Measurements from ENCODE around the gene RPUSD1. TPM values are rescaled to one million over a fixed set of nuclear protein-coding genes. Genes with fewer than 3 reads are reported as not detected.

Gene RPUSD1
- total RNA-seq, 4 donors from 2014 or later = 13.4 to 25.8 (median 22.1) TPM

- no peak overlapping the region for H3K27ac ChIP-seq
- no peaks in the 10 kb centered on the region for H3K9me3 ChIP-seq
- WGBS, 2 donors (ENCODE audit: low coverage in 1 of 2) = no CpG with 5 or more reads among the region's 13 CpGs
- H3K27me3 ChIP-seq = peaks cover 52% of the 10 kb centered on the region
- H3K36me3 ChIP-seq = no peaks in the 10 kb centered on the region
- TF ChIP-seq EP300 (IDR thresholded peaks at IDR 0.05) (no peak), CTCF (IDR thresholded peaks at IDR 0.05) (no peak), POLR2A (IDR thresholded peaks at IDR 0.05) (no peak), POLR2AphosphoS5 (IDR thresholded peaks at IDR 0.05) (no peak)
- ATAC-seq = no peak
- H3K4me3 ChIP-seq = no peak overlapping the region
- no peaks in the 10 kb centered on the region for H3K4me1 ChIP-seq
These were observed 17.8 kb downstream of the RPUSD1 start for GRCh38 chr16:770411-770810.

- H3K4me1 ChIP-seq = no peaks in the 10 kb centered on the region
- H3K36me3 ChIP-seq = no peaks in the 10 kb centered on the region
- no peak for TF ChIP-seq CTCF (IDR thresholded peaks at IDR 0.05)
- TF ChIP-seq EP300 (IDR thresholded peaks at IDR 0.05) = no peak
- no peak for TF ChIP-seq POLR2A (IDR thresholded peaks at IDR 0.05)
- TF ChIP-seq POLR2AphosphoS5 (IDR thresholded peaks at IDR 0.05) = no peak
- no peak overlapping the region for H3K27ac ChIP-seq
- WGBS, 2 donors (ENCODE audit: low coverage in 1 of 2) = no CpG with 5 or more reads among the region's 19 CpGs
- no peak overlapping the region for H3K4me3 ChIP-seq
- no peaks in the 10 kb centered on the region for H3K9me3 ChIP-seq
- H3K27me3 ChIP-seq = peaks cover 52% of the 10 kb centered on the region
- no peak for ATAC-seq
These were observed 18.2 kb downstream of the RPUSD1 start for GRCh38 chr16:769934-770333.

- Histone ChIP-seq H3K27me3 (peaks cover 52% of the 10 kb centered on the region), H3K36me3 (no peaks in the 10 kb centered on the region), H3K4me3 (no peak overlapping the region), H3K27ac (no peak overlapping the region), H3K9me3 (no peaks in the 10 kb centered on the region), H3K4me1 (no peaks in the 10 kb centered on the region)
- no peak for ATAC-seq
- no peak for TF ChIP-seq POLR2A (IDR thresholded peaks at IDR 0.05)
- WGBS, 2 donors (ENCODE audit: low coverage in 1 of 2) = no CpG with 5 or more reads among the region's 20 CpGs
These were observed 18.9 kb downstream of the RPUSD1 start for GRCh38 chr16:769184-769784.

GRCh38 chr16:768428-768827 lies 19.8 kb downstream of the RPUSD1 start:
- no peak for ATAC-seq
- peaks cover 55% of the 10 kb centered on the region for H3K27me3 ChIP-seq
- H3K36me3 ChIP-seq = no peaks in the 10 kb centered on the region
- no CpG with 5 or more reads among the region's 21 CpGs for WGBS, 2 donors (ENCODE audit: low coverage in 1 of 2)
- no peaks in the 10 kb centered on the region for H3K9me3 ChIP-seq
- TF ChIP-seq POLR2AphosphoS5 (IDR thresholded peaks at IDR 0.05) = no peak
- no peak for TF ChIP-seq EP300 (IDR thresholded peaks at IDR 0.05)
- TF ChIP-seq POLR2A (IDR thresholded peaks at IDR 0.05) = no peak
- no peak for TF ChIP-seq CTCF (IDR thresholded peaks at IDR 0.05)
- no peak overlapping the region for H3K4me3 ChIP-seq
- H3K4me1 ChIP-seq = no peaks in the 10 kb centered on the region
- H3K27ac ChIP-seq = no peak overlapping the region

GRCh38 chr16:767743-768235 lies 20.4 kb downstream of the RPUSD1 start:
- no peaks in the 10 kb centered on the region for H3K36me3 ChIP-seq
- H3K9me3 ChIP-seq = no peaks in the 10 kb centered on the region
- H3K4me1 ChIP-seq = no peaks in the 10 kb centered on the region
- no peak for ATAC-seq
- TF ChIP-seq POLR2A (IDR thresholded peaks at IDR 0.05) = no peak
- no peak for TF ChIP-seq POLR2AphosphoS5 (IDR thresholded peaks at IDR 0.05)
- TF ChIP-seq EP300 (IDR thresholded peaks at IDR 0.05) = no peak
- no peak for TF ChIP-seq CTCF (IDR thresholded peaks at IDR 0.05)
- H3K4me3 ChIP-seq = no peak overlapping the region
- peaks cover 62% of the 10 kb centered on the region for H3K27me3 ChIP-seq
- WGBS, 2 donors (ENCODE audit: low coverage in 1 of 2) = 46% methylated on average over 4 of the region's 38 CpGs; no CpG with 5 or more reads in 1 of the 2 donors
- H3K27ac ChIP-seq = no peak overlapping the region

All from gastroesophageal sphincter (tissue), 4 donors.